ENCODE results near the gene STK38.

- TF ChIP-seq CTCF (IDR thresholded peaks at IDR 0.05; ENCODE audit: control extremely low read depth in 1 of 3, insufficient read depth in 1 of 3, low read depth in 1 of 3, low read length in 3 of 3) (no peak), SP1 (IDR thresholded peaks at IDR 0.05; ENCODE audit: low read depth, low read length) (no peak), POLR2AphosphoS5 (IDR thresholded peaks at IDR 0.05; ENCODE audit: low read depth, low read length) (no peak), RFX5 (IDR thresholded peaks at IDR 0.05; ENCODE audit: borderline replicate concordance, low read depth, low read length) (no peak), YY1 (IDR thresholded peaks at IDR 0.05; ENCODE audit: low read depth, low read length) (no peak), SAP30 (IDR thresholded peaks at IDR 0.05; ENCODE audit: insufficient read depth, insufficient replicate concordance, low read length) (no peak), POLR2A (IDR thresholded peaks at IDR 0.05; ENCODE audit: control extremely low read depth in 1 of 2, low read depth in 2 of 2, low read length in 2 of 2) (no peak), NRF1 (IDR thresholded peaks at IDR 0.05; ENCODE audit: low read depth, low read length) (no peak), EZH2 (IDR thresholded peaks at IDR 0.05; ENCODE audit: low read depth, low read length, severe bottlenecking) (no peak), E2F6 (IDR thresholded peaks at IDR 0.05) (no peak), GABPA (IDR thresholded peaks at IDR 0.05; ENCODE audit: borderline replicate concordance, insufficient read depth, low read length) (no peak)
These were observed 57.9 kb downstream of the STK38 start for GRCh38 chr6:36489426-36489825.

Measured in H1 (cell line).